Fibroblast of mammary gland (primary cell): ENCODE data around the gene KCNQ1OT1.

Experiments used
- DNase-seq: peaks from one replicate; pipeline ENCODE4 v3.0.0-alpha.2; 2010; ENCODE audit warnings: low read depth
- H3K4me3 ChIP-seq: 2 replicates; pipeline ENCODE4 v1.5.1; 2011; ENCODE audit warnings: low read depth, mild to moderate bottlenecking, low read length, moderate library complexity; ENCODE audit not compliant: control insufficient read depth
- CTCF ChIP-seq: conservative IDR thresholded peaks from 2 replicates; pipeline ENCODE4 v1.5.1; 2011; ENCODE audit warnings: low read depth, low read length, inconsistent platforms; ENCODE audit not compliant: control insufficient read depth, insufficient read depth

Gene KCNQ1OT1

GRCh38 chr11:2574043-2574552 lies 125.7 kb downstream of the KCNQ1OT1 start:
- DNase-seq: no peak
- no peak for TF ChIP-seq CTCF
- H3K4me3 ChIP-seq: no peak overlapping the region

GRCh38 chr11:2573240-2574042 lies 126.4 kb downstream of the KCNQ1OT1 start:
- TF ChIP-seq CTCF: no peak
- H3K4me3 ChIP-seq: no peak overlapping the region
- DNase-seq: no peak

- H3K4me3 ChIP-seq: no peak overlapping the region
- TF ChIP-seq CTCF: no peak
- no peak for DNase-seq
These were observed 127.1 kb downstream of the KCNQ1OT1 start for GRCh38 chr11:2572491-2573239.

GRCh38 chr11:2571598-2572281 lies 128.1 kb downstream of the KCNQ1OT1 start:
- H3K4me3 ChIP-seq: no peak overlapping the region
- DNase-seq: no peak
- no peak for TF ChIP-seq CTCF

- no peak overlapping the region for H3K4me3 ChIP-seq
- no peak for TF ChIP-seq CTCF
- DNase-seq: no peak
These were observed 128.8 kb downstream of the KCNQ1OT1 start for GRCh38 chr11:2570841-2571597.
